NCI-H1105 (cell line): ENCODE data around the gene TMEM44.
"Not testable (repeated sequence)": the region's sequence is repeated elsewhere in the genome, so short reads cannot be mapped to it uniquely, and the experiment has no call there.

Experiments
- DNase-seq: peaks from one replicate; lab custom pipeline; 2025; lab: John Stamatoyannopoulos, UW

The TMEM44 gene

GRCh38 chr3:194640829-194641228, 7.6 kb upstream of the TMEM44 start:
- no peak for DNase-seq

GRCh38 chr3:194638991-194639605, 5.9 kb upstream of the TMEM44 start:
- DNase-seq = no peak

GRCh38 chr3:194637541-194638400, 4.6 kb upstream of the TMEM44 start:
- no peak for DNase-seq

- DNase-seq = no peak
These were observed 3.8 kb upstream of the TMEM44 start for GRCh38 chr3:194637066-194637465.

GRCh38 chr3:194632809-194633348, 340 bp downstream of the TMEM44 start:
- DNase-seq = peak; percentile 75

- no peak for DNase-seq
These were observed 902 bp downstream of the TMEM44 start for GRCh38 chr3:194632226-194632808.

GRCh38 chr3:194631696-194632095, 1.5 kb downstream of the TMEM44 start:
- DNase-seq = no peak

- not testable (repeated sequence) for DNase-seq
These were observed 2.5 kb downstream of the TMEM44 start for GRCh38 chr3:194630681-194631080.

- DNase-seq = no peak
These were observed 8.3 kb downstream of the TMEM44 start for GRCh38 chr3:194624956-194625355.

- no peak for DNase-seq
These were observed 9.5 kb downstream of the TMEM44 start for GRCh38 chr3:194623449-194624290.

- DNase-seq = no peak
These were observed 10.4 kb downstream of the TMEM44 start for GRCh38 chr3:194622621-194623340.

GRCh38 chr3:194621947-194622346, 11.3 kb downstream of the TMEM44 start:
- DNase-seq = no peak

GRCh38 chr3:194620196-194620595, 13.0 kb downstream of the TMEM44 start:
- no peak for DNase-seq

GRCh38 chr3:194619741-194620140, 13.5 kb downstream of the TMEM44 start:
- no peak for DNase-seq

GRCh38 chr3:194618858-194619608, 14.2 kb downstream of the TMEM44 start:
- no peak for DNase-seq

- no peak for DNase-seq
These were observed 15.4 kb downstream of the TMEM44 start for GRCh38 chr3:194617827-194618226.

GRCh38 chr3:194617143-194617671, 16.0 kb downstream of the TMEM44 start:
- DNase-seq = no peak

GRCh38 chr3:194615226-194615625, 18.0 kb downstream of the TMEM44 start:
- no peak for DNase-seq

- no peak for DNase-seq
These were observed 21.0 kb downstream of the TMEM44 start for GRCh38 chr3:194612221-194612620.

GRCh38 chr3:194610689-194611088, 22.5 kb downstream of the TMEM44 start:
- DNase-seq = no peak
